HepG2 (cell line): ENCODE measurements around the gene STAMBPL1. TPM values are rescaled to one million over a fixed set of nuclear protein-coding genes. Genes with fewer than 3 reads are reported as not detected.

Source experiments
- ATAC-seq: fragments of 200-7000 bp; cut with Tn5 transposase; 3 replicates; pipeline ENCODE4 v1.9.1; 2020; ENCODE audit warnings: mild to moderate bottlenecking, moderate library complexity
- BruUV-seq: library from RNA; stranded (reverse); fragments of 400-500 nt; replicated peaks from 2 replicates; lab custom pipeline; 2021; lab: Mats Ljungman, UMichigan
- CTCF ChIA-PET: fragments of 300-600 bp; formaldehyde crosslinking; extraction: SDS; loops from one replicate; lab custom pipeline; 2021; ENCODE audit warnings: low total read pairs, inconsistent platforms, low intra/inter-chr PET ratio; lab: Yijun Ruan, JAX
- POLR2A ChIA-PET: fragments of 350-600 bp; sonication (Branson Sonifier 250); formaldehyde crosslinking; loops from one replicate; lab custom pipeline; 2020; ENCODE audit warnings: antibody characterized with exemption, inconsistent platforms; lab: Yijun Ruan, JAX
- DNase-seq: peaks from one replicate; pipeline ENCODE4 v3.0.0-alpha.2; 2015; ENCODE audit warnings: low spot score
- FAIRE-seq: peaks from 3 replicates; lab custom pipeline; 2011; peaks lifted over from hg19 to GRCh38; lab: Jason Lieb, UNC
- H2AFZ ChIP-seq: one replicate; pipeline ENCODE4 v1.6.1; 2011; ENCODE audit warnings: low read length, inconsistent platforms
- H3K27ac ChIP-seq: fragments of 300-600 bp; 3 replicates; pipeline ENCODE4 v1.8.0; 2011; ENCODE audit warnings: mixed run types, mild to moderate bottlenecking, mixed read lengths, low read length, inconsistent platforms; ENCODE audit not compliant: insufficient read depth; ENCODE audit errors: extremely low read length
- H3K27me3 ChIP-seq, 2 experiments: fragments of 200-600 bp in 1 of 2; 2 replicates in 1 of 2; 3 replicates in 1 of 2; pipeline versions ENCODE4 v1.6.0 to v1.8.0; 2011; ENCODE audit warnings: low read length in 2 of 2, mild to moderate bottlenecking in 2 of 2, moderate library complexity in 2 of 2, inconsistent platforms in 1 of 2; ENCODE audit not compliant: insufficient read depth in 2 of 2, control insufficient read depth in 1 of 2
- H3K36me3 ChIP-seq, 2 experiments: fragments of 200-600 bp in 1 of 2; replicated peaks in 1 of 2; 2 replicates in 1 of 2; 3 replicates in 1 of 2; pipeline versions ENCODE4 v1.5.1 to v1.8.0; 2011; ENCODE audit warnings: low read length in 2 of 2, inconsistent platforms in 1 of 2; ENCODE audit not compliant: insufficient read depth in 2 of 2, control insufficient read depth in 1 of 2
- H3K4me1 ChIP-seq: 2 replicates; pipeline ENCODE4 v1.5.1; 2012; ENCODE audit warnings: low read length, inconsistent platforms; ENCODE audit not compliant: insufficient read depth
- H3K4me2 ChIP-seq: 2 replicates; pipeline ENCODE4 v1.6.0; 2011; ENCODE audit warnings: low read depth, low read length, inconsistent platforms
- H3K4me3 ChIP-seq, 3 experiments: fragments of 200-600 bp in 1 of 3; sonication (generic), shearing (Covaris generic) in 1 of 3; replicated peaks in 1 of 3; 2 replicates each; pipeline ENCODE4 v1.5.1; 2011 to 2016; ENCODE audit warnings: low read length in 3 of 3, inconsistent platforms in 2 of 3, low read depth in 2 of 3, mild to moderate bottlenecking in 2 of 3, control low read depth in 1 of 3, mixed read lengths in 1 of 3; ENCODE audit not compliant: insufficient read depth in 1 of 3
- H3K79me2 ChIP-seq: one replicate; pipeline ENCODE4 v1.6.1; 2011; ENCODE audit warnings: low read length, inconsistent platforms; ENCODE audit not compliant: insufficient read depth
- H3K9ac ChIP-seq: 2 replicates; pipeline ENCODE4 v1.6.0; 2011; ENCODE audit warnings: mild to moderate bottlenecking, low read depth, low read length, inconsistent platforms; ENCODE audit not compliant: insufficient read depth
- H3K9me3 ChIP-seq: 2 replicates; pipeline ENCODE4 v1.5.1; 2012; ENCODE audit warnings: mild to moderate bottlenecking, low read length
- H4K20me1 ChIP-seq: 2 replicates; pipeline ENCODE4 v1.6.0; 2011; ENCODE audit warnings: inconsistent platforms, mild to moderate bottlenecking, low read length, moderate library complexity; ENCODE audit not compliant: insufficient read depth
- ARNT ChIP-seq: fragments of 450-650 bp; IDR thresholded peaks from 2 replicates; pipeline ENCODE4 v1.6.1; 2017
- HNRNPL ChIP-seq: fragments of 200-400 bp; formaldehyde crosslinking; IDR thresholded peaks from 2 replicates; pipeline ENCODE4 v1.6.1; 2017; ENCODE audit warnings: mild to moderate bottlenecking, low read depth, low read length
- KDM6A ChIP-seq: IDR thresholded peaks from 2 replicates; pipeline ENCODE4 v1.6.1; 2016; ENCODE audit warnings: low read depth
- PHF5A ChIP-seq: IDR thresholded peaks from one replicate; pipeline ENCODE4 v1.6.1; 2018; ENCODE audit warnings: low read depth, missing genetic modification reagents; ENCODE audit not compliant: unreplicated experiment
- SSRP1 ChIP-seq: IDR thresholded peaks from 2 replicates; pipeline ENCODE4 v1.6.1; 2016; ENCODE audit warnings: control low read depth
- YY1 ChIP-seq: IDR thresholded peaks from 2 replicates; pipeline ENCODE4 v1.6.1; 2011; ENCODE audit warnings: low read length, low read depth, moderate library complexity, mild to moderate bottlenecking; ENCODE audit not compliant: insufficient read depth, insufficient replicate concordance
- ZNF180 ChIP-seq: sonication (generic); formaldehyde crosslinking; IDR thresholded peaks from 2 replicates; pipeline ENCODE4 v1.4.0; 2020; ENCODE audit warnings: low read depth, missing genetic modification reagents, borderline replicate concordance
- ZNF30 ChIP-seq: sonication (generic); formaldehyde crosslinking; IDR thresholded peaks from 2 replicates; pipeline ENCODE4 v1.5.0; 2020; ENCODE audit warnings: mild to moderate bottlenecking, missing genetic modification reagents
- WGBS: methylation state at CpG from one replicate; pipeline ENCODE4 v1.1.6; 2017; ENCODE audit warnings: low lambda C conversion rate; 5-methylcytosine and 5-hydroxymethylcytosine counted together
- in situ Hi-C: cut with HindIII; loops from 2 replicates; pipeline ENCODE4 v1.10.0; 2017; ENCODE audit warnings: low pct_unique_long_range_greater_than_20kb; ENCODE audit not compliant: extremely low pct_ligation_motif_present
- intact Hi-C: fragments of 100-400 bp; cut with micrococcal nuclease; formaldehyde crosslinking; loops from one replicate; pipeline ENCODE4 v1.10.0; 2022; ENCODE audit not compliant: unreplicated experiment
- polyA plus RNA-seq, 8 experiments: library from polyadenylated mRNA; depleted of rRNA in 3 of 8; stranded (reverse) in 7 of 8; unstranded in 1 of 8; fragments of >200 nt; fragmentation: Illumina TruSeq in 4 of 8; extraction: Trizol in 4 of 8; gene quantifications; 2 replicates each; pipeline versions ENCODE4 v1.2.1 to v1.2.3, GENCODE V29; 2011 to 2016; ENCODE audit warnings: low read depth in 4 of 8, missing spikeins in 1 of 8, mixed read lengths in 1 of 8; ENCODE audit not compliant: insufficient read depth in 1 of 8
- total RNA-seq, 5 experiments: library from RNA; depleted of rRNA; stranded (reverse); fragments of >200 nt; fragmentation: Illumina TruSeq; extraction: Trizol; gene quantifications; 2 replicates each; pipeline ENCODE4 v1.2.3, GENCODE V29; 2016; ENCODE audit warnings: low read depth in 1 of 5
- TF ChIP-seq, protein P1 (sequence below), 2 experiments: sonication (generic) in 1 of 2; formaldehyde crosslinking in 1 of 2; IDR thresholded peaks; 2 replicates each; pipeline versions ENCODE4 v1.6.1 to v1.9.0; 2014 to 2022; ENCODE audit warnings: antibody characterized with exemption in 1 of 2, borderline replicate concordance in 1 of 2, inconsistent platforms in 1 of 2, low read depth in 1 of 2, missing genetic modification reagents in 1 of 2
- TF ChIP-seq, protein P2 (sequence below): sonication (generic); formaldehyde crosslinking; conservative IDR thresholded peaks from 2 replicates; pipeline ENCODE4 v1.8.0; 2022; ENCODE audit warnings: low read depth, missing genetic modification reagents
- TF ChIP-seq, protein P3 (sequence below): sonication (generic); formaldehyde crosslinking; IDR thresholded peaks from 2 replicates; pipeline ENCODE4 v1.4.0; 2020; ENCODE audit warnings: missing genetic modification reagents, mild to moderate bottlenecking, borderline replicate concordance

STAMBPL1 gene
- total and polyA plus RNA-seq, 2 of the 13 experiments (the other 11 are each of a cell fraction or from before 2014, with no cell fraction given) = 1.4 to 1.5 TPM

DNA sequence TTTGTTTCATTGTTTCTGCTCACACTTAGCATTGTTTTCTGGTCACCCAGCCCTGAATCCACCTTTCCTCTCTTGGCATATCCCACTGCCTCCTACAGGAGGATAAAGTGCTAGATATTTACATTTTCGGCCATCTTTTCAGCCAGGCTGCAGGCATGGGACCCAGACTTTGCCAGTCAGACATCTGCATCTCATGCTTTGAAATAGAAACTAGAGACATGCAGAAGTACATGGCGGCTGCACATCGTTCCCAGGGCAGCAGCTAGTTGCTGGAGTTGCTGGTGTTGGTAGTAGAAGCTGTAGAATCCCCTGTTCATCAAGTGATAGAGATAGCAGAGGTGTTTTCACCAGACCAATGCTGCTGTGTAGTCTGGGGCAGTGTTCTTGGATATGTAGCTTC lies 18.7 kb downstream of the STAMBPL1 start (continued):
- TF ChIP-seq HNRNPL = no peak

DNA sequence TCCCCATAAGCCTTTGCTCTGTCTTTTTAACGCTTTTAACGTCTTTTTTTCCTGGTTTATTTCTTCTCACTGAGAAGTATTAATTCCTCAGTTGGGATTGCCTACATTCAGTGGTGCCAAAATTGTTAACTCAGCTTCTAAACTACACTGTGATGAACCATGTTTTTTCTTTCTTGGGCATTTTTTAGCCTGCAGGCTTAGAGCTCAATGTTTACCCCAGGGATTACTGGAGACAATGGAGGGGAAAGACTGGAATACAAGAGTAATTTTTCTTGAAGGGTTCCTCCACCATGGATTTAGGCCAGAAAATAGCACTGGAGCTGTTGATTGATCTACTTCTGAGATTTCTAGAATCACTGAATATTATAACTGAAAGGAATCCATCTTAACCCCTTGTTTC lies 19.8 kb downstream of the STAMBPL1 start:
- no TSS peak for BruUV-seq
- ATAC-seq = no peak
- no peak for FAIRE-seq
- Histone ChIP-seq H3K36me3 (no peaks in the 10 kb centered on the region), H3K9me3 (no peaks in the 10 kb centered on the region), H3K4me2 (no peak overlapping the region), H3K4me3 (no peak overlapping the region), H3K79me2 (no peaks in the 10 kb centered on the region), H3K27ac (no peak overlapping the region), H2AFZ (no peak overlapping the region), H4K20me1 (no peaks in the 10 kb centered on the region), H3K4me1 (peaks cover 33% of the 10 kb centered on the region), H3K27me3 (no peaks in the 10 kb centered on the region; a peak in 1 of 5 replicates), H3K9ac (no peak overlapping the region)
- ChIA-PET CTCF (no interaction called here), POLR2A (no interaction called here)
- 93% methylated on average over 2 of the region's 2 CpGs for WGBS
- intact Hi-C loops = loop anchor here (5.0 kb wide), 1 partner anchor 32 kb away; no protein-coding TSS in a partner anchor
- in situ Hi-C loops = no loop called here
- no peak for DNase-seq
- TF ChIP-seq, protein P1, sequence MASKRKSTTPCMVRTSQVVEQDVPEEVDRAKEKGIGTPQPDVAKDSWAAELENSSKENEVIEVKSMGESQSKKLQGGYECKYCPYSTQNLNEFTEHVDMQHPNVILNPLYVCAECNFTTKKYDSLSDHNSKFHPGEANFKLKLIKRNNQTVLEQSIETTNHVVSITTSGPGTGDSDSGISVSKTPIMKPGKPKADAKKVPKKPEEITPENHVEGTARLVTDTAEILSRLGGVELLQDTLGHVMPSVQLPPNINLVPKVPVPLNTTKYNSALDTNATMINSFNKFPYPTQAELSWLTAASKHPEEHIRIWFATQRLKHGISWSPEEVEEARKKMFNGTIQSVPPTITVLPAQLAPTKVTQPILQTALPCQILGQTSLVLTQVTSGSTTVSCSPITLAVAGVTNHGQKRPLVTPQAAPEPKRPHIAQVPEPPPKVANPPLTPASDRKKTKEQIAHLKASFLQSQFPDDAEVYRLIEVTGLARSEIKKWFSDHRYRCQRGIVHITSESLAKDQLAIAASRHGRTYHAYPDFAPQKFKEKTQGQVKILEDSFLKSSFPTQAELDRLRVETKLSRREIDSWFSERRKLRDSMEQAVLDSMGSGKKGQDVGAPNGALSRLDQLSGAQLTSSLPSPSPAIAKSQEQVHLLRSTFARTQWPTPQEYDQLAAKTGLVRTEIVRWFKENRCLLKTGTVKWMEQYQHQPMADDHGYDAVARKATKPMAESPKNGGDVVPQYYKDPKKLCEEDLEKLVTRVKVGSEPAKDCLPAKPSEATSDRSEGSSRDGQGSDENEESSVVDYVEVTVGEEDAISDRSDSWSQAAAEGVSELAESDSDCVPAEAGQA (IDR thresholded peaks at IDR 0.05; ENCODE audit: low read depth) = no peak
- TF ChIP-seq, protein P1 (CRISPR knock-in tag; IDR thresholded peaks at IDR 0.05; ENCODE audit: borderline replicate concordance) = no peak
- TF ChIP-seq, protein P2, sequence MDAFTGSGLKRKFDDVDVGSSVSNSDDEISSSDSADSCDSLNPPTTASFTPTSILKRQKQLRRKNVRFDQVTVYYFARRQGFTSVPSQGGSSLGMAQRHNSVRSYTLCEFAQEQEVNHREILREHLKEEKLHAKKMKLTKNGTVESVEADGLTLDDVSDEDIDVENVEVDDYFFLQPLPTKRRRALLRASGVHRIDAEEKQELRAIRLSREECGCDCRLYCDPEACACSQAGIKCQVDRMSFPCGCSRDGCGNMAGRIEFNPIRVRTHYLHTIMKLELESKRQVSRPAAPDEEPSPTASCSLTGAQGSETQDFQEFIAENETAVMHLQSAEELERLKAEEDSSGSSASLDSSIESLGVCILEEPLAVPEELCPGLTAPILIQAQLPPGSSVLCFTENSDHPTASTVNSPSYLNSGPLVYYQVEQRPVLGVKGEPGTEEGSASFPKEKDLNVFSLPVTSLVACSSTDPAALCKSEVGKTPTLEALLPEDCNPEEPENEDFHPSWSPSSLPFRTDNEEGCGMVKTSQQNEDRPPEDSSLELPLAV (CRISPR knock-in tag) = no peak
- TF ChIP-seq ZNF30 (no peak), PHF5A (CRISPR knock-in tag) (no peak), YY1 (no peak), ZNF180 (CRISPR knock-in tag) (no peak), SSRP1 (CRISPR knock-in tag) (no peak), ARNT (no peak), KDM6A (no peak)
- TF ChIP-seq, protein P3, sequence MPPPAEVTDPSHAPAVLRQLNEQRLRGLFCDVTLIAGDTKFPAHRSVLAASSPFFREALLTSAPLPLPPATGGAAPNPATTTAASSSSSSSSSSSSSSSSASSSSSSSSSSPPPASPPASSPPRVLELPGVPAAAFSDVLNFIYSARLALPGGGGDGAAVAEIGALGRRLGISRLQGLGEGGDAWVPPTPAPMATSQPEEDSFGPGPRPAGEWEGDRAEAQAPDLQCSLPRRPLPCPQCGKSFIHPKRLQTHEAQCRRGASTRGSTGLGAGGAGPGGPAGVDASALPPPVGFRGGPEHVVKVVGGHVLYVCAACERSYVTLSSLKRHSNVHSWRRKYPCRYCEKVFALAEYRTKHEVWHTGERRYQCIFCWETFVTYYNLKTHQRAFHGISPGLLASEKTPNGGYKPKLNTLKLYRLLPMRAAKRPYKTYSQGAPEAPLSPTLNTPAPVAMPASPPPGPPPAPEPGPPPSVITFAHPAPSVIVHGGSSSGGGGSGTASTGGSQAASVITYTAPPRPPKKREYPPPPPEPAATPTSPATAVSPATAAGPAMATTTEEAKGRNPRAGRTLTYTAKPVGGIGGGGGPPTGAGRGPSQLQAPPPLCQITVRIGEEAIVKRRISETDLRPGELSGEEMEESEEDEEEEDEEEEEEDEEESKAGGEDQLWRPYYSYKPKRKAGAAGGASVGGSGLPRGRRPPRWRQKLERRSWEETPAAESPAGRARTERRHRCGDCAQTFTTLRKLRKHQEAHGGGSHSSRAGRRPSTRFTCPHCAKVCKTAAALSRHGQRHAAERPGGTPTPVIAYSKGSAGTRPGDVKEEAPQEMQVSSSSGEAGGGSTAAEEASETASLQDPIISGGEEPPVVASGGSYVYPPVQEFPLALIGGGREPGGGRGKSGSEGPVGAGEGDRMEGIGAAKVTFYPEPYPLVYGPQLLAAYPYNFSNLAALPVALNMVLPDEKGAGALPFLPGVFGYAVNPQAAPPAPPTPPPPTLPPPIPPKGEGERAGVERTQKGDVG (CRISPR knock-in tag) = no peak
